Measurements from ENCODE around the gene TRAK1.

DNA sequence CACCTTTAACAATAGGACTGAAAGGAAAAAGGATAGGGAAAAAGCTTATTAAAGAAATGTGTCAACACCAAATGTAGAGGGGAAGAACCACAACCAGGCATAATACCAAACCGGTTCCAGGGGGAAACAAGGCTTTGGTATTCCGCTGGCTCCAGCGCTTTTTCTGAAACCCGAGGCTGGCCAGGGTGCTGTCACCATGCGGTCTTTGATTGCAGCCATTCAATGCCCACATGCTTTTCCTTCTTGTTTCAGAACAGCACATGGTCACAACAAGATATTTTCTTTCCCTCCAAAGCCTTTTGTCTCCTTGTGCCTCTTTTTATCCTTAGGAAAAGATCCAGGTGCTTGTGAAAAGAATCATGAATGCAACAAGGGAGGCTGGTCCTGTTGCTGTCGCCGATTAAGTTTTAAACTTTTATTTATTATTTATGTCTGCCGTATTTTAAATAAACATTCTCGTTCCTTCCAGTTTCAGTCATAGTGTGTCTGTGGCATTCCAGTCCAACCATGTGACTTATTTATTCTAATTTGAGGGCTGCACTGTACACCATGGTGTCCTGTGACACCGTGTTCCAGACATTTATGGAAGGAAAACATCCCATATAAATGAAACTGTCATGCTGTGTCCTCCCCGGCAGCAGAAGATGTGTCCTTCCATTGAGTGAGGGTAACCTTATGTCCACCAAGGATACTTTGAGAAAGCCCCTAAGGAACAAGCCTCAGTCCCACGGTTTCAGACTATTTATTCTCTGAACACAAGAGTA lies 133.7 kb downstream of the TRAK1 start:
- TF ChIP-seq, protein P1, sequence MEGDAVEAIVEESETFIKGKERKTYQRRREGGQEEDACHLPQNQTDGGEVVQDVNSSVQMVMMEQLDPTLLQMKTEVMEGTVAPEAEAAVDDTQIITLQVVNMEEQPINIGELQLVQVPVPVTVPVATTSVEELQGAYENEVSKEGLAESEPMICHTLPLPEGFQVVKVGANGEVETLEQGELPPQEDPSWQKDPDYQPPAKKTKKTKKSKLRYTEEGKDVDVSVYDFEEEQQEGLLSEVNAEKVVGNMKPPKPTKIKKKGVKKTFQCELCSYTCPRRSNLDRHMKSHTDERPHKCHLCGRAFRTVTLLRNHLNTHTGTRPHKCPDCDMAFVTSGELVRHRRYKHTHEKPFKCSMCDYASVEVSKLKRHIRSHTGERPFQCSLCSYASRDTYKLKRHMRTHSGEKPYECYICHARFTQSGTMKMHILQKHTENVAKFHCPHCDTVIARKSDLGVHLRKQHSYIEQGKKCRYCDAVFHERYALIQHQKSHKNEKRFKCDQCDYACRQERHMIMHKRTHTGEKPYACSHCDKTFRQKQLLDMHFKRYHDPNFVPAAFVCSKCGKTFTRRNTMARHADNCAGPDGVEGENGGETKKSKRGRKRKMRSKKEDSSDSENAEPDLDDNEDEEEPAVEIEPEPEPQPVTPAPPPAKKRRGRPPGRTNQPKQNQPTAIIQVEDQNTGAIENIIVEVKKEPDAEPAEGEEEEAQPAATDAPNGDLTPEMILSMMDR (IDR thresholded peaks at IDR 0.05; ENCODE audit: poor library complexity): no peak
- no peak for TF ChIP-seq EZH2 (IDR thresholded peaks at IDR 0.05; ENCODE audit: borderline replicate concordance)
